Measurements from ENCODE around the gene FPGT. TPM values are rescaled to one million over a fixed set of nuclear protein-coding genes. Genes with fewer than 3 reads are reported as not detected.
"Not testable (repeated sequence)": the region's sequence is repeated elsewhere in the genome, so short reads cannot be mapped to it uniquely, and the experiment has no call there.

Gene FPGT
- total and polyA plus RNA-seq, 2 experiments from 2014 or later: 9.1 to 17.5 TPM

- no peaks in the 10 kb centered on the region for H3K4me1 ChIP-seq (ENCODE audit: insufficient read depth)
- H4K20me1 ChIP-seq (ENCODE audit: insufficient read depth, poor library complexity, severe bottlenecking): no peaks in the 10 kb centered on the region
- no peaks in the 10 kb centered on the region for H3K27me3 ChIP-seq
- H3K4me3 ChIP-seq: no peak overlapping the region
- WGBS (ENCODE audit: low lambda C conversion rate, missing lambda C conversion rate): 73% methylated on average over 5 of the region's 5 CpGs
- no peak for DNase-seq (ENCODE audit: low spot score)
- H3K36me3 ChIP-seq (replicated peaks; ENCODE audit: insufficient read depth, low read depth): no peaks in the 10 kb centered on the region
- no peak overlapping the region for H3K4me2 ChIP-seq
- H2AFZ ChIP-seq: no peak overlapping the region
- H3K9me2 ChIP-seq (replicated peaks; ENCODE audit: insufficient read depth): no peaks in the 10 kb centered on the region
- TF ChIP-seq EZH2phosphoT487 (IDR thresholded peaks at IDR 0.05; ENCODE audit: low read depth, severe bottlenecking, unreplicated experiment) (no peak), CTCF (IDR thresholded peaks at IDR 0.05; ENCODE audit: poor library complexity) (no peak), EZH2 (IDR thresholded peaks at IDR 0.05; ENCODE audit: borderline replicate concordance) (no peak)
- H3K79me2 ChIP-seq: no peaks in the 10 kb centered on the region
- no peak overlapping the region for H3K27ac ChIP-seq
- H3K9me3 ChIP-seq (ENCODE audit: low read depth): no peaks in the 10 kb centered on the region
These were observed 35.7 kb upstream of the FPGT start for GRCh38 chr1:74162333-74162732.

GRCh38 chr1:74174423-74174822 is 23.6 kb upstream of the FPGT start:
- H3K4me3 ChIP-seq, H2AFZ ChIP-seq, H3K79me2 ChIP-seq: not testable (repeated sequence)

GRCh38 chr1:74180490-74180889 is 17.6 kb upstream of the FPGT start:
- H3K4me3 ChIP-seq: no peak overlapping the region

More at GRCh38 chr1:74174423-74174822, 23.6 kb upstream of the FPGT start:
- H3K4me2 ChIP-seq; H4K20me1 ChIP-seq (ENCODE audit: insufficient read depth, poor library complexity, severe bottlenecking); H3K9me3 ChIP-seq (ENCODE audit: low read depth); H3K27me3 ChIP-seq; H3K4me1 ChIP-seq (ENCODE audit: insufficient read depth); H3K9me2 ChIP-seq (replicated peaks; ENCODE audit: insufficient read depth); DNase-seq (ENCODE audit: low spot score); H3K27ac ChIP-seq; H3K36me3 ChIP-seq (replicated peaks; ENCODE audit: insufficient read depth, low read depth): not testable (repeated sequence)
- 89% methylated on average over 1 of the region's 1 CpG for WGBS (ENCODE audit: low lambda C conversion rate, missing lambda C conversion rate)

GRCh38 chr1:74193908-74194307 is 4.1 kb upstream of the FPGT start:
- Histone ChIP-seq H2AFZ (no peak overlapping the region), H3K4me3 (no peak overlapping the region), H3K36me3 (replicated peaks; ENCODE audit: insufficient read depth, low read depth) (no peaks in the 10 kb centered on the region), H3K9me3 (ENCODE audit: low read depth) (no peaks in the 10 kb centered on the region), H3K4me2 (no peak overlapping the region), H3K27ac (no peak overlapping the region), H4K20me1 (ENCODE audit: insufficient read depth, poor library complexity, severe bottlenecking) (no peaks in the 10 kb centered on the region), H3K4me1 (ENCODE audit: insufficient read depth) (no peaks in the 10 kb centered on the region), H3K27me3 (no peaks in the 10 kb centered on the region), H3K9me2 (replicated peaks; ENCODE audit: insufficient read depth) (no peaks in the 10 kb centered on the region), H3K79me2 (no peaks in the 10 kb centered on the region)
- no peak for TF ChIP-seq EZH2 (IDR thresholded peaks at IDR 0.05; ENCODE audit: borderline replicate concordance)
- no peak for TF ChIP-seq CTCF (IDR thresholded peaks at IDR 0.05; ENCODE audit: poor library complexity)
- no peak for TF ChIP-seq EZH2phosphoT487 (IDR thresholded peaks at IDR 0.05; ENCODE audit: low read depth, severe bottlenecking, unreplicated experiment)
- no peak for DNase-seq (ENCODE audit: low spot score)
- WGBS (ENCODE audit: low lambda C conversion rate, missing lambda C conversion rate): 53% methylated on average over 2 of the region's 2 CpGs

More at GRCh38 chr1:74180490-74180889, 17.6 kb upstream of the FPGT start:
- H3K4me1 ChIP-seq (ENCODE audit: insufficient read depth): no peaks in the 10 kb centered on the region
- H3K36me3 ChIP-seq (replicated peaks; ENCODE audit: insufficient read depth, low read depth): no peaks in the 10 kb centered on the region
- H3K79me2 ChIP-seq: no peaks in the 10 kb centered on the region
- H3K4me2 ChIP-seq: no peak overlapping the region
- H3K27ac ChIP-seq: no peak overlapping the region
- no peak overlapping the region for H2AFZ ChIP-seq
- H4K20me1 ChIP-seq (ENCODE audit: insufficient read depth, poor library complexity, severe bottlenecking): no peaks in the 10 kb centered on the region
- no peaks in the 10 kb centered on the region for H3K9me2 ChIP-seq (replicated peaks; ENCODE audit: insufficient read depth)
- no peaks in the 10 kb centered on the region for H3K9me3 ChIP-seq (ENCODE audit: low read depth)
- H3K27me3 ChIP-seq: no peaks in the 10 kb centered on the region
- TF ChIP-seq EZH2 (IDR thresholded peaks at IDR 0.05; ENCODE audit: borderline replicate concordance): no peak
- TF ChIP-seq EZH2phosphoT487 (IDR thresholded peaks at IDR 0.05; ENCODE audit: low read depth, severe bottlenecking, unreplicated experiment): no peak
- no peak for TF ChIP-seq CTCF (IDR thresholded peaks at IDR 0.05; ENCODE audit: poor library complexity)
- DNase-seq (ENCODE audit: low spot score): peak; percentile 30
